Measurements from ENCODE around the gene EXOC6B.

The EXOC6B gene

DNA sequence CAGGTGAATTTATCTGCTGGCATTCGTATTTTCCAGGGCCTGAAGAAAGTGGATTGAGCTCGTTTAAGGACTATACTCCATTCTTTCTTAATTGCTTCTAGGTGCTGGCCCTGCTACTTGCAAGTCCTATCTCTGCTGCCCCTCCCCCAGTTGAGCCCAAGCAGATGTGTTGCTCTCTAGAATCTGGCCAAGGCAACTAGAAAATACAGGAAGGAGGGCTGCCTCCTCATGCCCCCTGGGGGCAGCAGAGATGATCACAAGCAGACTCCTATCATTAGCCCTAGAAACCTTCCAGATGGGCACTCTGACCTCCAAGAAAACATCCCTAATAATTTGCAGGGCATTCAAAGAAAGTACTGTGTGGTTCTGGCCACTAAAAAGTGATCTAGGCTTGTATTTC lies 605.7 kb downstream of the EXOC6B start:
- Histone ChIP-seq H3K27me3 (ENCODE audit: insufficient read depth, low read length) (no peaks in the 10 kb centered on the region), H3K4me1 (ENCODE audit: control insufficient read depth, insufficient read depth, low read length, unreplicated experiment) (peaks cover 13% of the 10 kb centered on the region), H2AFZ (ENCODE audit: low read length, unreplicated experiment) (no peak overlapping the region), H3K36me3 (ENCODE audit: insufficient read depth, low read length) (no peaks in the 10 kb centered on the region), H3K27ac (ENCODE audit: low read depth, low read length) (no peak overlapping the region), H3K4me3 (ENCODE audit: low read depth, low read length) (no peak overlapping the region), H3K79me2 (ENCODE audit: control insufficient read depth, insufficient read depth, low read length, unreplicated experiment) (no peaks in the 10 kb centered on the region)

DNA sequence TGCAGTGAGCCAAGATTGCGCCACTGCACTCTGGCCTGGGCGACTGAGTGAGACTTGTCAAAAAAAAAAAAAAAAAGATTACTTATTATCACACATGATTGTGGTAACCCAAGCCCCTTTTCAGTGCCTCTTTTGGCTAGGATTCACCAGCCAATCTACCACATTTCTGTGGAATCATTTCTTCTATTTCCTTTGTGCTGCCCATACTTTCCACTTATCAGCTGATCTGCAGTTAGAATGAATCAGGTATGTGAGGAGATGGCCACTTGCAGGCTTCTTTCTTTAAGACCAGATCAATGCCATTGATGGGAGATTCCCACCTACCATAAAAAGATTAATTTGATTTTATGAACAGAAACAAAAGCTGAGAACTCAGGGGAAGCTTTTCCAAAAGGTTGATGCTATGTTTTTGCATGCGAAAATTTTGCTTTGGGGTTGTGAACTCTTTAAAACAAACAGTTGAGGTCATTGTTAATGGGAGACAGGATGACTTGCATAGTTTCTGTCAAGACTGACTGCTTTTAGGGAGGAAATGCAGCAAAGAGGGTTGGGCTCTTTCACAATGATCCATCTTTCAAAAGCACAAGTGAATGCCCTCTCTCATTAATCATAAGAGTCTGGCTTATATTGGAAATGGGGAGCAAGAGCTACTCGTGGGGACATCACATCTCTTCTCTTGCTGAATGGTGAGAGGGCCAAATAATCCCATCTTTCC lies 611.2 kb downstream of the EXOC6B start:
- Histone ChIP-seq H3K4me1 (ENCODE audit: control insufficient read depth, insufficient read depth, low read length, unreplicated experiment) (peaks cover 10% of the 10 kb centered on the region), H3K27ac (ENCODE audit: low read depth, low read length) (peak overlapping the region; percentile 7; the same call in 1 of the 2 replicates), H3K4me3 (ENCODE audit: low read depth, low read length) (no peak overlapping the region), H3K36me3 (ENCODE audit: insufficient read depth, low read length) (no peaks in the 10 kb centered on the region), H3K27me3 (ENCODE audit: insufficient read depth, low read length) (no peaks in the 10 kb centered on the region), H2AFZ (ENCODE audit: low read length, unreplicated experiment) (no peak overlapping the region), H3K79me2 (ENCODE audit: control insufficient read depth, insufficient read depth, low read length, unreplicated experiment) (no peaks in the 10 kb centered on the region)

DNA sequence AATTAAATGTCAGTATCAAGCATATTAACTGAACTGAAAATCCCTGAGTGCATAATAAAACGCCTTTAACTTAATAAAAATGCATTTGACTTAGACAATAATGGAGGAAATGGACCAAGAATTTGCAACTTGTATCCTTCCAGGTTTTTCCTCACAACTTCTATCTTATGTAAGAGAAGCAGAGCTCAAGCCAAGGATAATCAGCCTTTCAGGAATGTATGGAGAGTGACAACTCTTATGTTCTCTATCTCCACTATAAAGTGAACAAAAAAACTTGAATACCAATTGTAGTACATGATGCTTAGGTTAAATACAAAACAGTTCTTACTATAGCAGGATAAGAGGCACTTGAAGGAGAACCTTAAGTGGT lies 613.4 kb downstream of the EXOC6B start:
- Histone ChIP-seq H3K27ac (ENCODE audit: low read depth, low read length) (no peak overlapping the region), H3K27me3 (ENCODE audit: insufficient read depth, low read length) (no peaks in the 10 kb centered on the region), H3K4me1 (ENCODE audit: control insufficient read depth, insufficient read depth, low read length, unreplicated experiment) (peaks cover 10% of the 10 kb centered on the region), H3K4me3 (ENCODE audit: low read depth, low read length) (no peak overlapping the region), H3K79me2 (ENCODE audit: control insufficient read depth, insufficient read depth, low read length, unreplicated experiment) (no peaks in the 10 kb centered on the region), H3K36me3 (ENCODE audit: insufficient read depth, low read length) (no peaks in the 10 kb centered on the region), H2AFZ (ENCODE audit: low read length, unreplicated experiment) (no peak overlapping the region)

GRCh38 chr2:72211777-72212485 lies 613.9 kb downstream of the EXOC6B start:
- H3K4me1 ChIP-seq (ENCODE audit: control insufficient read depth, insufficient read depth, low read length, unreplicated experiment) = peaks cover 10% of the 10 kb centered on the region
- H3K36me3 ChIP-seq (ENCODE audit: insufficient read depth, low read length) = no peaks in the 10 kb centered on the region
- no peak overlapping the region for H3K27ac ChIP-seq (ENCODE audit: low read depth, low read length)
- H3K79me2 ChIP-seq (ENCODE audit: control insufficient read depth, insufficient read depth, low read length, unreplicated experiment) = no peaks in the 10 kb centered on the region
- no peaks in the 10 kb centered on the region for H3K27me3 ChIP-seq (ENCODE audit: insufficient read depth, low read length)
- no peak overlapping the region for H2AFZ ChIP-seq (ENCODE audit: low read length, unreplicated experiment)
- no peak overlapping the region for H3K4me3 ChIP-seq (ENCODE audit: low read depth, low read length)

DNA sequence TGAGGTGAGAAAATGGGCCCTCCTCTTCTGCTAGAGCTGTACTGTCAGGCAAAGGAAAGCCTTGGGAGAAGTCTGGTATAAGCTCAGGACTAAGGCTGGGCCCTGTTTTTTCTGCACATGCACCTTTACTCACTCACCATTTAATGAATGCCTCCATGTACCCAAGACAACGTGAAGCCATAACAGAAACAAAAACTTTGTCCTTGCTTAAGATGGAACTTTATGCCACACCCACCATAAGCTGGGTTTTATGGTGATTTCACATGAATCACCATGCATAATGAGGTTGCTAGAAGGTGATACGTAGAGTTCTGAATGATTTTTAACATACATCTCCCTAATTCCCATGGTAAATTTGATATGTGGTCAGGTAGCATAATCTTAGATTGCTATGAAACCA lies 614.5 kb downstream of the EXOC6B start:
- Histone ChIP-seq H3K27ac (ENCODE audit: low read depth, low read length) (no peak overlapping the region), H3K27me3 (ENCODE audit: insufficient read depth, low read length) (no peaks in the 10 kb centered on the region), H2AFZ (ENCODE audit: low read length, unreplicated experiment) (no peak overlapping the region), H3K36me3 (ENCODE audit: insufficient read depth, low read length) (no peaks in the 10 kb centered on the region), H3K4me3 (ENCODE audit: low read depth, low read length) (no peak overlapping the region), H3K4me1 (ENCODE audit: control insufficient read depth, insufficient read depth, low read length, unreplicated experiment) (peaks cover 10% of the 10 kb centered on the region), H3K79me2 (ENCODE audit: control insufficient read depth, insufficient read depth, low read length, unreplicated experiment) (no peaks in the 10 kb centered on the region)

DNA sequence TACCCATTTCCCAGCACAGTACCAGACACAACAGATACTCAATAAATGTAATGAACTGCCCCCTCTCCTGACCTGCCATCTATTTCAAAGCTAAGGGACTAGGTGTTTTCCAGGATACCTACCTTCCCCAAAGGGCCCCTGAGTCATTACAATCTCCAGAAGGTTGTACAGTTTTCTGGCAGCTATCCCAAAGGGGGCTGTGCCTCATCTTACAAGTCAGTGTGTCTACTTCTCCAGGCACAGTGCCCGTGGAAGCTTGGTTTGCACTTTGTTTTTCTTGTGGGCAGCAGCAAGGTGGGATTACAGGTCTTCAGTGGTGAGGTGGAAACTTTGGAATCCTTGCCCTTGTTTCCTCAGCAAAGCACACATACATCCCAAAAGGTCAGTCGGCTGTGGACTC lies 615.4 kb downstream of the EXOC6B start:
- H3K4me3 ChIP-seq (ENCODE audit: low read depth, low read length) = no peak overlapping the region
- no peak overlapping the region for H2AFZ ChIP-seq (ENCODE audit: low read length, unreplicated experiment)
- peaks cover 10% of the 10 kb centered on the region for H3K4me1 ChIP-seq (ENCODE audit: control insufficient read depth, insufficient read depth, low read length, unreplicated experiment)
- no peaks in the 10 kb centered on the region for H3K36me3 ChIP-seq (ENCODE audit: insufficient read depth, low read length)
- no peaks in the 10 kb centered on the region for H3K27me3 ChIP-seq (ENCODE audit: insufficient read depth, low read length)
- H3K27ac ChIP-seq (ENCODE audit: low read depth, low read length) = no peak overlapping the region
- no peaks in the 10 kb centered on the region for H3K79me2 ChIP-seq (ENCODE audit: control insufficient read depth, insufficient read depth, low read length, unreplicated experiment)

GRCh38 chr2:72208225-72208624 lies 617.6 kb downstream of the EXOC6B start:
- H3K27ac ChIP-seq (ENCODE audit: low read depth, low read length) = no peak overlapping the region
- no peak overlapping the region for H2AFZ ChIP-seq (ENCODE audit: low read length, unreplicated experiment)
- no peak overlapping the region for H3K4me3 ChIP-seq (ENCODE audit: low read depth, low read length)
- H3K27me3 ChIP-seq (ENCODE audit: insufficient read depth, low read length) = no peaks in the 10 kb centered on the region
- H3K36me3 ChIP-seq (ENCODE audit: insufficient read depth, low read length) = no peaks in the 10 kb centered on the region
- no peaks in the 10 kb centered on the region for H3K79me2 ChIP-seq (ENCODE audit: control insufficient read depth, insufficient read depth, low read length, unreplicated experiment)
- no peaks in the 10 kb centered on the region for H3K4me1 ChIP-seq (ENCODE audit: control insufficient read depth, insufficient read depth, low read length, unreplicated experiment)

GRCh38 chr2:72207334-72207733 lies 618.5 kb downstream of the EXOC6B start:
- no peak overlapping the region for H3K27ac ChIP-seq (ENCODE audit: low read depth, low read length)
- no peaks in the 10 kb centered on the region for H3K4me1 ChIP-seq (ENCODE audit: control insufficient read depth, insufficient read depth, low read length, unreplicated experiment)
- H3K4me3 ChIP-seq (ENCODE audit: low read depth, low read length) = no peak overlapping the region
- H3K27me3 ChIP-seq (ENCODE audit: insufficient read depth, low read length) = no peaks in the 10 kb centered on the region
- H2AFZ ChIP-seq (ENCODE audit: low read length, unreplicated experiment) = no peak overlapping the region
- H3K36me3 ChIP-seq (ENCODE audit: insufficient read depth, low read length) = no peaks in the 10 kb centered on the region
- H3K79me2 ChIP-seq (ENCODE audit: control insufficient read depth, insufficient read depth, low read length, unreplicated experiment) = no peaks in the 10 kb centered on the region

GRCh38 chr2:72205504-72205881 lies 620.3 kb downstream of the EXOC6B start:
- Histone ChIP-seq H3K4me3 (ENCODE audit: low read depth, low read length) (no peak overlapping the region), H3K79me2 (ENCODE audit: control insufficient read depth, insufficient read depth, low read length, unreplicated experiment) (no peaks in the 10 kb centered on the region), H3K27me3 (ENCODE audit: insufficient read depth, low read length) (no peaks in the 10 kb centered on the region), H3K27ac (ENCODE audit: low read depth, low read length) (no peak overlapping the region), H3K4me1 (ENCODE audit: control insufficient read depth, insufficient read depth, low read length, unreplicated experiment) (no peaks in the 10 kb centered on the region), H3K36me3 (ENCODE audit: insufficient read depth, low read length) (no peaks in the 10 kb centered on the region), H2AFZ (ENCODE audit: low read length, unreplicated experiment) (no peak overlapping the region)

DNA sequence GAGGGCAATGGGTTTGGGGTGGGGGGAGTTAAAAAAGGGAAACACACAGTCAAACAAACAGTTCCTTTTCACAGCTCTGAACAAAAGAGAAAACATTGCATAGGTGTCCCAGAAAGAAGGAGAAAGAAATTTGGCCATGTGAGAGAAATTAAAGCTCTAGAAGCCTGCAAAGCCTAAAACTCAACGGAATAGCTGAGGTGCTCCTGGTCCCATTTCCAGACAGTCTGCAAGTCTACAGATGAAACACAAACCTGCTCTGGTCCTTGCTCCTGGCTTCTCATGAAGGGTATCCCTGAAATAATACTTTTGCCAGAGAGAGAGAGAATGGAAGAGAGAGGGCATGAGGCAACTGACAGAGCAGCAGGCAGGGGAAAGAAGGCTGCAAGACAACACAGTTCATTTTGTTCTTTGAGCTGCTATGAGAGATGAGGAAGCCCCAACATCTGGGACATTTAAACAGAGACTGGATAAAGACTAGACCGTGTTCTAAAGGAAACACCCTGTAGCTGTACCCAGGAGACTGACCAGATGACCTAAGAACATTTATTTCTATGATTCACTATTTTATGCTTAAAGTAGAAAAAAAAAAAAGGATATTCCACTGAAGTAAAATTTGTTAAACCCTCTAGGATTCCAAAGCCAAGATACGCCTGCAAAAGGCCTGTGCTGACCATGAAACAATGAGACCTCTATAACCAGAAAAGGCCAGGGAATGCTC lies 620.9 kb downstream of the EXOC6B start:
- no peak overlapping the region for H2AFZ ChIP-seq (ENCODE audit: low read length, unreplicated experiment)
- H3K27ac ChIP-seq (ENCODE audit: low read depth, low read length) = no peak overlapping the region
- H3K27me3 ChIP-seq (ENCODE audit: insufficient read depth, low read length) = no peaks in the 10 kb centered on the region
- H3K4me3 ChIP-seq (ENCODE audit: low read depth, low read length) = no peak overlapping the region
- H3K79me2 ChIP-seq (ENCODE audit: control insufficient read depth, insufficient read depth, low read length, unreplicated experiment) = no peaks in the 10 kb centered on the region
- H3K36me3 ChIP-seq (ENCODE audit: insufficient read depth, low read length) = no peaks in the 10 kb centered on the region
- no peaks in the 10 kb centered on the region for H3K4me1 ChIP-seq (ENCODE audit: control insufficient read depth, insufficient read depth, low read length, unreplicated experiment)
